IPS-18a (cell line): ENCODE data around the gene ARRB1.
A peak's percentile ranks its signal among the peaks of the same experiment; 100 is the strongest.

Source experiments
- H3K27ac ChIP-seq: one replicate; pipeline ENCODE4 v1.5.1; 2013; ENCODE audit warnings: low read length
- H3K27me3 ChIP-seq: one replicate; pipeline ENCODE4 v1.6.1; 2013; ENCODE audit warnings: mild to moderate bottlenecking, low read length; ENCODE audit not compliant: control insufficient read depth, insufficient read depth
- H3K36me3 ChIP-seq: one replicate; pipeline ENCODE4 v1.6.1; 2013; ENCODE audit warnings: low read depth, low read length; ENCODE audit not compliant: control insufficient read depth
- H3K4me1 ChIP-seq: one replicate; pipeline ENCODE4 v1.6.1; 2013; ENCODE audit warnings: low read depth, low read length; ENCODE audit not compliant: control insufficient read depth
- H3K4me3 ChIP-seq: one replicate; pipeline ENCODE4 v1.5.1; 2013; ENCODE audit warnings: low read length
- H3K9ac ChIP-seq: one replicate; pipeline ENCODE4 v1.6.1; 2013; ENCODE audit warnings: mild to moderate bottlenecking, low read length, moderate library complexity
- H3K9me3 ChIP-seq: one replicate; pipeline ENCODE4 v1.6.1; 2013; ENCODE audit warnings: low read depth, low read length; ENCODE audit not compliant: control insufficient read depth

Gene ARRB1

DNA sequence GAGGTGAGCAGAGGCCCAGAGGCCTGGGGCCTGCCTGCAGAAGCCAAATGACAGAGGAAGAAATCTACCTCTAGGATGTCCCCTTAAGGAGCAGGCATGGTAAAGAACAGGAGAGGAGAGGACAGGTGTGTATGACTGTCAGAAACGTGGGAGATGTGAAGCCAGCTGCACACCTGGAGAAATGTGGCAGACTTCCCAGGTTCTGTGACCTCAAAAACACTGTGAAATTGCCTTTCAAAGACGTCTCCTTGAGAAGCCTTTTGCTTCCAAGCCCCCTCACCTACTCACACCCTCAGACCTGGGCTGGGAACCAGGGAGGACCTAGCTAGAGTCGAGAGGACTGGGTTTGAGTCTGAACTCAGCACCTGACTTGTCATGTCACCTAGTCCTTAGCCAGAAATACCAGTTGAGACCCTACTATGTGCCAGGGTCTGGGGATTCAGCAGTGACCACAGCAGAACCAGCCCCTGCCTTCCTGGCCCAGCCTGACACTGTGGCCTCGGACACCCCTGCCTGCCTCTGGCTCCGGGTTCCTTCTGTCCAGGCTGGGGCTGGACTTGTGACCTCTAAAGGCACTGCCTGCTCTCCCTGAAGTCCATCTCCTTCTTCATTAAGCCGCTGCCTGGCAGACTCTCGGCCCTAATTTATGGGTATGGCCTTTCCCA lies 105.3 kb downstream of the ARRB1 start:
- Histone ChIP-seq H3K27me3 (peaks cover 38% of the 10 kb centered on the region), H3K27ac (no peak overlapping the region)

DNA sequence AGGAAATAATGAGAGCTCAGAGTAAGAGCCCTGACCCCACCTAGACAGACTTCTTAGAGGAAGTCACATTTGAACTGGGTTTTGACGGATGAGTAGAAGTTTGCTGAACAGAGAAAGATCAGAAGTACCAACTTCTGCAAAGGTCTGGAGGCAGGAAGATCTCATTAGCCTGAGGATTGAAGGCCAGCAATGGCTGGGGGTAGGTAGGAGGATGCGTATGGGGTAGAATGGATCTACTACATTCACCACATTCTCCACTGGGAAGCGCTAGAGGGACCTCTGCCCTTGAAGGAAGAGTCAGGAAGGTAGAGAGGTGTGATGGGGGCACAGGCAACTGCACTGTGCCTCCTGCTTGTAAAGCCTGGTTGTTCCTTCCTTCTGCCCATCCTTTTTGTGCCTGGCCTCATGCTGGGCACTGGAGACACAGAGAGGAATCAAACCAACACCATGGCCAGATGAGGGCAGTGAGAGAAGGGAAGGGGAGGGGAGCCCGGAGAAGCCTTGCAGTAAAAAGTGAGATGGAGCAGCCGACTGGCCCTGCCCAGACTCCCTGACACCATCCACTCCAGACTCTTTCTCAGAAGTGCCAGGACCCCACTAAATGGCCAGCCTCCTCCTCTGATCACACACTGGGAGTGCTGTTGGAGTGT lies 106.0 kb downstream of the ARRB1 start:
- H3K4me1 ChIP-seq, result peaks cover 3% of the 10 kb centered on the region
- no peaks in the 10 kb centered on the region for H3K36me3 ChIP-seq
- H3K9me3 ChIP-seq, result no peaks in the 10 kb centered on the region
- peaks cover 45% of the 10 kb centered on the region for H3K27me3 ChIP-seq
- H3K27ac ChIP-seq, result no peak overlapping the region
- no peak overlapping the region for H3K4me3 ChIP-seq
- no peak overlapping the region for H3K9ac ChIP-seq

More for the DNA sequence above, 105.3 kb downstream of the ARRB1 start:
- H3K36me3 ChIP-seq, result no peaks in the 10 kb centered on the region
- H3K4me3 ChIP-seq, result no peak overlapping the region
- no peaks in the 10 kb centered on the region for H3K9me3 ChIP-seq
- no peak overlapping the region for H3K9ac ChIP-seq
- H3K4me1 ChIP-seq, result peaks cover 3% of the 10 kb centered on the region

DNA sequence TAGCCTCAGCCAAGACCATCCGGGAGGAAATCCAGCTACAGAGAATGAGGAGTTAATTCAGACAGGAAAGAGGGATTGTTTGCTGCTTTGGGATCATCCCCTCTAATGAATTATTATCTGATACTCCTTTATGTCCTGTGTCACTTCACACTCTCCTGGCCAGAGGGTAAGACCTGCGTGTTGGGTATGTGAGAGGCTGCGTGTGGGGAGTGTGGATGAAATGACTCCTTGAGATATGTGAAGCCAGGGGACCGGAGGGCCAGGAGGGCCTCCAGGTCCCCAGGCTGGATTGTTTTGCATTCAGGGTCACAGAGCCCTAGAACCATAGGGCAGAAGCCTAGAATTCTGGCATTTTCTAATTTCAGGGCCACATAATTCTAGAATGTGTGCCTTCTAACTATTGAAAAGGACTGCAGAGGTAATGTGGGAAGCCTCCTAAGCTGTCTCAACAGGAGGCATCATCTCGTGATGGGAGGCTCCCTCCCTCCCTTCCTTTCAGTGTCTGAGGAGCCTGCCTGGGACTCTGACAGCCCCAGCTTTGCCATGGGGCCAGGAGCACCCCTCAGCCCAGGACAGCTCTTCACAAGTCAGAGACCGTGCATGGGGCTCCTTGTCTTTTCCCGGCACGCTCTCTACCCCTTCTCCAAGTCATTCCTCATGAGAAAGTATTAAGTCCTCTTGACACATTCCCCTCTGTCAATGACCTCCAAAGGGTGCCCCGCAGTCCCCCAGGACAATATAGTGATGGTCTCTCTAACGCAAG lies 107.2 kb downstream of the ARRB1 start:
- H3K36me3 ChIP-seq, result no peaks in the 10 kb centered on the region
- H3K4me3 ChIP-seq, result no peak overlapping the region
- H3K4me1 ChIP-seq, result peaks cover 11% of the 10 kb centered on the region
- no peak overlapping the region for H3K9ac ChIP-seq
- H3K27ac ChIP-seq, result no peak overlapping the region
- no peaks in the 10 kb centered on the region for H3K9me3 ChIP-seq
- peaks cover 57% of the 10 kb centered on the region for H3K27me3 ChIP-seq

DNA sequence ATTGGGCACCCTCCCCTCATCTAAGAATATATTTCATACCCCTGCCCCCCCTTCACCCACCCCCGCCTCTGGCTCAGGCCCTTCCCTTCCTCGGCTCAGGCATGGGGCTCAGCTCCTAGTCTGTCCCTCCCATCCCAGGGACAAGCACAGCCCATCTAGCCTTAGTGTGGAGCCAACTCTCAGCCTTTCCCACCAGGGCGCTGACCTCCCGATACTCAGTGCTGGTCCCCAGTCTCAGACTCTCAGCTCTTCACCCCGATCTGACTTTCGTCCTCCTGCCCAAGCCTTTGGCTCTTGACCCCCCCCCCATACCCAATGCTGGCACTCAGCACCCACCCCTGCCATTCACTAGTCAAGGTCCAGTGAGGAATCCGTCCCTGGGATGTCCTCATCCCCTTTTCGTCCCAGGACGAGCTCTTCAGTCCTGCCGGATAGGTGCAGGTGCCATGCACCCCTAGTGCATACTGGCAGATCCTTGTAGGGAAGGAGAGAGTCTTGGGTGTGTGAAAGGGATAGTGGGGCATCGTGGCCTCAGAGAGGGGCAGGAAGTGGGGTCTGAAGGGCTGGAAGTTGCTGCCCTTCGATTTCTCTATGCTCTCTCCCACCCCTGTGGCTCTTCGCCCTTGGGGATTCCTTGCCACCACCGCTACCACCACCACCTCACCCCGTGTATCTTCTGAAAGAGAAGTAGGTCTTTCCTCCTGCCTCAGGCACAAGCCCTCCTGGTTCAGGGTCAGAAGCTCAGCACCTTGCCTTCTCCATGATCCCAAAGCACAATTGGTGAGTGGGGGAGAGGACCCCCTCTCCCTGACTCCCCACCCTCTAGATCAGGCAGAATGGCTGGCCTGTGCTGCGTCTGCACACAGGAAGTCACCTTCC lies 108.5 kb downstream of the ARRB1 start:
- Histone ChIP-seq H3K36me3 (no peaks in the 10 kb centered on the region), H3K9ac (no peak overlapping the region), H3K4me1 (peaks cover 14% of the 10 kb centered on the region), H3K27me3 (peaks cover 70% of the 10 kb centered on the region), H3K9me3 (no peaks in the 10 kb centered on the region), H3K4me3 (no peak overlapping the region), H3K27ac (no peak overlapping the region)

DNA sequence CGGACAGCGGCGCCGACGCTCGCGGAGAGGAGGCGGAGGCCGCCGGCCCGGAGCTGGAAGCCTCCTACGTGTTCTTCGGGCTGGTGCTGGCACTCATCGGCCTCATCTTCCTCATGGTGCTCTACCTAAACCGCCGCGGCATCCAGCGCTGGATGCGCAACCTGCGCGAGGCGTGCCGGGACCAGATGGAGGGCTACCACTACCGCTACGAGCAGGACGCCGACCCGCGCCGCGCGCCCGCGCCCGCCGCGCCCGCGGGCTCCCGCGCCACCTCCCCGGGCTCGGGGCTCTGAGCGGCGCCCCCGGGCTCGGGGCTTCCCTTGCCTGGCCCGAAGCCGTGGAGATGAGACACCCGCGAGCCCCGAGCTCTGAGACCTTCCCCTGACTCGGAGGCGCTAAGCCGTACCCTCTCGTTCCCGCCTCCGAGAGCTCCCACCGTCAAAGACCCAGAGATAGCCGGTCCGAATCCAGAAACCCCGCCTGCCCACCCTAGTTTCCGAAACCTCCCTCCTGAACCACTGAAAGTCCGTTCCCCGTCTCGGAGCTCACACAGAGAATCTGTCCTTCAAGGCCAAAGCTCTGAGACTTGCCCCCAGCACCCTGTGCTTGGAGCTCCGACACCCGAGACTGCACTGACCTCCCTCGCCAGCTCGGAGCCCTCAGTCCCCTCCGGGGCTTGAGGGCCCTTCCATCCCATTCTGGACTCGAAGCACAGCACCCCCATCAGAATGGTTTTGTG lies 109.4 kb downstream of the ARRB1 start:
- peak overlapping the region; percentile 44 for H3K4me3 ChIP-seq
- H3K9ac ChIP-seq, result no peak overlapping the region
- H3K27me3 ChIP-seq, result peaks cover 71% of the 10 kb centered on the region
- H3K27ac ChIP-seq, result no peak overlapping the region
- peaks cover 14% of the 10 kb centered on the region for H3K4me1 ChIP-seq
- H3K9me3 ChIP-seq, result no peaks in the 10 kb centered on the region
- no peaks in the 10 kb centered on the region for H3K36me3 ChIP-seq

DNA sequence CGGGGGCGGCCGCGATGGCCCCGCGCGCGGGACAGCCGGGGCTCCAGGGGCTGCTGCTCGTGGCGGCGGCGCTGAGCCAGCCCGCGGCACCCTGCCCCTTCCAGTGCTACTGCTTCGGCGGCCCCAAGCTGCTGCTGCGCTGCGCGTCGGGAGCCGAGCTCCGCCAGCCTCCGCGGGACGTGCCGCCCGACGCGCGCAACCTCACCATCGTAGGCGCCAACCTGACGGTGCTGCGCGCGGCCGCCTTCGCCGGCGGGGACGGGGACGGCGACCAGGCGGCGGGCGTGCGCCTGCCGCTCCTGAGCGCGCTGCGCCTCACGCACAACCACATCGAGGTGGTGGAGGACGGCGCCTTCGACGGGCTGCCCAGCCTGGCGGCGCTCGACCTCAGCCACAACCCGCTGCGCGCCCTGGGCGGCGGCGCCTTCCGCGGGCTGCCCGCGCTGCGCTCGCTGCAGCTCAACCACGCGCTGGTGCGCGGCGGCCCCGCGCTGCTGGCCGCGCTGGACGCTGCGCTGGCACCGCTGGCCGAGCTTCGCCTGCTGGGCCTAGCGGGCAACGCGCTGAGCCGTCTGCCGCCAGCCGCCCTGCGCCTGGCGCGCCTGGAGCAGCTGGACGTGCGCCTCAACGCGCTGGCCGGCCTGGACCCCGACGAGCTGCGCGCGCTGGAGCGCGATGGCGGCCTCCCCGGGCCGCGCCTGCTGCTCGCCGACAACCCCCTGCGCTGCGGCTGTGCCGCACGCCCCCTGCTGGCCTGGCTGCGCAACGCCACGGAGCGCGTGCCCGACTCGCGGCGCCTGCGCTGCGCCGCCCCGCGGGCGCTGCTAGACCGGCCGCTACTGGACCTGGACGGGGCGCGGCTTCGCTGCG lies 110.2 kb downstream of the ARRB1 start:
- no peak overlapping the region for H3K27ac ChIP-seq
- H3K36me3 ChIP-seq, result no peaks in the 10 kb centered on the region
- H3K9me3 ChIP-seq, result no peaks in the 10 kb centered on the region
- H3K4me1 ChIP-seq, result peaks cover 16% of the 10 kb centered on the region
- H3K9ac ChIP-seq, result no peak overlapping the region
- peak overlapping the region; percentile 44 for H3K4me3 ChIP-seq
- peaks cover 71% of the 10 kb centered on the region for H3K27me3 ChIP-seq

DNA sequence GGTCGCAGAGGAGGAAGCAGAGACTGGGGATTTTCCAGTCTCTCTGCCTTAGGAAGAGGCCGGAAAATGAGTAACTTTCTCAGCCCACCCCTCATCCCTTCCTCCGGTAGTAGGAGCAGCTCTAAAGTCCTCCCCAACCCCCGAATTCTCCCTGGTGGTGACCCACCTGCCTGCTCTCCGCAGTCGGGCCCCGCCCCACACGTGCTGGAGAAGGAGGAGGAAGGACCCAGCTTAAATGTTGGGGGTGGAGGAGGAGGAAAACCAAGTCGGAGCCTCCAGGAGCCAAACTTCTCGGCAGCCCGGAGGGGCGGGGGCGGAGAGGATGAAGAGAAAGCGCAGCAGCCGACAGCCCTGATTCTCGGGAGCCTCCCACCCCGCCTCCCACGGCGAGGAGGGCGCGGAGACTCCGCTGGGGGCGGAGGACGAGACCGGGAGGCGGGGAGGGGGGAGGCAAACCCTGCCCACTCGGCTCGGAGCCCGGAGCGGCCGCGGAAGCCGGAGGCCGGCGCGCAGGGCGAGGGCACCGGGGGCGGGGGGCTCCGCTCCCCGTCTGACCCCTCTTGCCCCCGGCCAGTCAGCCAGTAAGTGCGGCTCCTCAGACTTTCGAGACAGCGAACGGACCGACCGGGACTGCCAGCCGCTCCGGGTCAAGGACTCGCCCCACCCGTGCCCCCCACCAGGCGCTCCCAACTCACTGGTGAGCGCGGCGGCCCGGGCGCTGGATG lies 111.0 kb downstream of the ARRB1 start, which contains the start of gene TPBGL:
TSS of gene TPBGL (plus strand) at position 464 of the 725 bp plus-strand sequence. CDS start 276 bp downstream, outside the sequence.
- no peaks in the 10 kb centered on the region for H3K36me3 ChIP-seq
- H3K9ac ChIP-seq, result no peak within 1 kb of the TSS
- no peak within 1 kb of the TSS for H3K27ac ChIP-seq
- peaks cover 71% of the 10 kb centered on the region for H3K27me3 ChIP-seq
- no peaks in the 10 kb centered on the region for H3K9me3 ChIP-seq
- H3K4me3 ChIP-seq, result peak within 1 kb of the TSS; percentile 39
- peaks cover 23% of the 10 kb centered on the region for H3K4me1 ChIP-seq

DNA sequence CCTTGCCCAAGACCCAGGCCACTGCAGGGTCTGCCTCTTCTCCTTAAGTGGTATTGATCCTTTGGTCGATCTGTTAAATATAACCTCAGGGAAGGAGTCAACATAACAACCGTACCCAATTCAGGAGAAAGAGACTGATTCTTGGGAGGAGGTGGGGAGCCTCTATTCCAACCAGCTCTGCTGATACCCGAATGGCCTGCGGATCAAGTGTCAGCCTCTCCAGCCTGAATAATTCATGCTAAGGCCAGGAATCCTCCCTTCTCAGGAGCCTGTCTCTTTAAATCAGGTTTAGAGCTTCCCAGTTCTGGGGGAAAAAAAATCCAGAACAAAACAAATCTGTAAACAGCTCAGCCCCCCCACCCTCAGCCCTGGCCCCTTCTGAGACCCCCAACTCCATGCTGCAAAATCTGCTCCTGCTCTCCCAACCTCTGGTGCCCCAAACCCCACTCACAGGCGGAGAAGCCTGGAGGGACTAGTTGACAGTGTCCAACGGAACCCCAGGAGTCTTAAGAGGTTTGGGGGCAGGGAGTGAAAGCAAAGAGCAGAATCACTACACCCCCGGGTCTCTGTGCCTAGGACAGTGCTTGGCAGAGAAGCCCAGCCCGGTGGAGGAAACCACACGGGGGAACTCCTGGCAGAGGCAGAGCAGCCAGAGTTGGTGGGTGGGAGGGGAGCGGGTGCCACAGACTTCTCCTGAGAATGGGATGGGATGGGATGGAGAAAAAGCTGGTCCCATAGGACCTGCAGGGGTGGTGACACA lies 111.8 kb downstream of the ARRB1 start:
- no peaks in the 10 kb centered on the region for H3K36me3 ChIP-seq
- no peaks in the 10 kb centered on the region for H3K9me3 ChIP-seq
- H3K4me3 ChIP-seq, result peak overlapping the region; percentile 39
- no peak overlapping the region for H3K27ac ChIP-seq
- peaks cover 65% of the 10 kb centered on the region for H3K27me3 ChIP-seq
- H3K9ac ChIP-seq, result no peak overlapping the region
- H3K4me1 ChIP-seq, result peaks cover 23% of the 10 kb centered on the region
